HG03097 (cell line): ENCODE data around the gene KRTAP26-1.

Experiments
- ATAC-seq: cut with Tn5 transposase; IDR thresholded peaks from one replicate; pipeline ENCODE4 v1.9.1; 2021; ENCODE audit not compliant: unreplicated experiment, low FRiP score

The KRTAP26-1 gene, protein sequence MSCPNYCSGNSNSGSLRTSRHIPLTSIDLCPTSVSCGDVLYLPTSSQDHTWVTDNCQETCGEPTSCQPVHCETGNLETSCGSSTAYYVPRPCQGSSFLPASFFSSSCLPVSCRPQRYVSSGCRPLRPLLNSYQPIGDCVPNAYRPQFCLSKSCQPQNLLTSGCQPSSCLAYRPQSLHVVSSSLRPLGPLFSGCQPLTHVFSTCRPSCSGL

DNA sequence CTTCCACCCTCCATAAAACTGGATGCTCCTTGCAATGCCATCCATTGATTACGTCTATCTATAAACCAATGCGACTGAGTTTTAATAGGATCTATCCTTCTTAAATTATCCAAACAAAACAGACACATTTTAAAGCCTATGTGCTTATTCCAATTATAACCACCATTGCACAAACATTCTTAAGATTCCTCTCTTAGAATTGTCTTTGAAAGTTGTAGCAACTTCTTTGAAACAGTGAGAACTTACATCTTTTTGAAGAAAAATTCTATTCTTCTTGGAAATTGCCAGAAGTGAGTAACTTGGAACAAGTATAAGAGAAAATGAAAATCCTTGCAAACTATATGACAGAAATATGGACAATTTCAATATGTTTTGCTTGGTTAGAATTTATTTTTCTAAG, at the start of gene KRTAP26-1:
Gene KRTAP26-1 (minus strand): TSS at position 101 of the 400 bp plus-strand sequence. CDS start 280 bp downstream, outside the sequence.
- ATAC-seq = no peak

DNA sequence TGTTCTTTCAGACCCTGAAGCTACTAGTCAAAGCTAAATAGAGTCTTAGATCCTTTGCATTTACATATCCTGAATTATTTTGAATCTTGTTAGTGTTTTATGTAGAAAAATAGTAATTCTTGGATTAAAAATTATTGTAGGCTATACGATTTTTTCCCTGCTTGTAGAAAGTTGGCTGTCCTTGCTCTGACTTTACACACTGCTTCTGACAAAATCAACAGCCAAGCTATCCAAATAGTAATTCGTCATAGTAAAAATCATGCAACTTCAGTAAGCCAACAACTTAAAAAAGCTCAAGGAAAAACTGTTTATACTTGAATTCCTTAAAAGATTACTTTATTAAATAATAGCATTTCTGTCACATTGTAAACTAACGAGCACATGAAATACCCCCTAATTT, 35.8 kb upstream of the KRTAP26-1 start:
- ATAC-seq = no peak

DNA sequence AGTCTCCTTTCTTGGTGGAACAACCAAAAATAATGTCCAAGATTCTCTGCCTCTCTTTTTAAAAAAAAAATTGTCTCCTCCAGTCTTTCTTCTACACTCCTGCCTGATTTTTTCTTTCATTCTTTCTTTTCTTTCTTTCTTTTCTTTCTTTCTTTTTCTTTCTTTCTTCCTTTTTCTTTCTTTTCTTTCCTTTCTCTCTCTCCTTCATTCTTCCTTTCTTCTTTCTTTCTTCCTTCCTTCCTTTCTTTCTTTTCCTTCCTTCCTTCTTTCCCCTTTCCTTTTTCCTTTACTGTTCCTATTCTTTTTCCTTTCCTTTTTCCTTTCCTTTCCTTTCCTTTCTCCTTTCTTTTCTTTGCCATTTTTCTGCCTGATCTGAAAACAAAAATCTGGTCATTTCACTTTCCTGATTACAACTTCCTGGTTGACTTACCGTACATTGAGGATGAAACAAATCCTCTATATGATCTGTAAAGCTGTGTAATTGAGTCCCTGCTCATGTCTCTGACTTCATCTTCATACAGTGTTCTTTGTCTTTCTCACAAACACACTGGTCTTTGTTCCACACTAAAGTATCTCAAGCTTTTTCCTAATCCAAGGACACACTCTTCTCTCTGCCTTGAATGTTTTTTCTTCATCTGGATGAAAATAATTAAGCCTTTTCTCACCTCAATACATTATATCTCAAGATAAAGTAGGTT, 34.3 kb upstream of the KRTAP26-1 start:
- no peak for ATAC-seq

DNA sequence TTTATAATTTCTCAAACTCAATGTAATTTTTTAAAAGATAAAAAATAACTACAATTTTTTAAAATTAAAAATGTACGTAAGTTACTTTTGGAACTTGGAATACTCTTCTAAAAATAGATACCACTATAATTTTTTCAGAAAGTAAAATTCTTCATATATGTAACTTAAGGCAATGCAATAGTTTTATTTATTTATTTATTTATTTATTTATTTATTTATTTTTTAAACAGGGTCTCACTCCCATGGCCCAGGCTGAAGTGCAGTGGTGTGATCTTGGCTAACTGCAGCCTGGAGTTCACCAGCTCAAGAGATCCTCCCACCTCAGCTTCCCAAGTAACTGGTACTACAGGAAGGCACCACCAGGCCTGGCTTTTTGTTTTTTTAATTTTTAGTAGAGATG, 31.4 kb upstream of the KRTAP26-1 start:
- ATAC-seq = no peak

DNA sequence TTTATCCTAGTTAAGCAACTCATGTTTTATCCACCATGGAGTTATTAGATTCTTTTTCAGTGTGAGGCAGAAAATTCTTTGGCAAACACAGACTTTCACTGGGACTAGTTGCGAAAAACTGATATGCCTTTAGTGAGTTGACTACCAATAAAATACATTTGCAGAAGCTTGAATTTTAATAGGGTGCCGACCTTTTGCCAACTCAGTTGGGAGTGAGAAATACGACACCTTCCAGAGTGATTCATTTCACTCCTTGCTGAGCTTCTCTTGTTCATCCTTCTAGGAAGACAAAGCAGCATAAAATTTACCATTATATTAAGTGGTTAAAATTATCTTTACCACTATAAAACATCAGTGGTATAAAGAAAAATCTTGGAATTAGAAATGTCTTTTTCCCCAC, 29.5 kb upstream of the KRTAP26-1 start:
- ATAC-seq = no peak

DNA sequence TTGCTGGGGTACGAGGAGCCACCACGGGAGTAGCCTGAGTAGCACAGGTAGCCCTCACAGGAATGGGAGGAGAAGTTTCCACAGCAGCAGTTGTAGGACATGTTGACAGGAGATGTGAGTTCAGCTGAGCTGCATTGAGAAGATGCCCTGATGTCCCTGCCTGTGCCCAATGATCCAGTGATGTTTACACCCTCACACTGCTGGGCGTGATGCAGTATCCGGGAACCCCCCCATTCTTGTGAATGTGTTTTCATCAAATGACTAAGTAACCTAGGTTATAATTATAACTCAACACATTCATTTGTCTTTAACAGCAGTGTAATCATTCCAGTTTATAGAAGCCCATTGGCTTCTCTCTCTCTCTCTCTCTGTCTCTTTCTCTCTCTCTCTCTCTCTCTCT, 28.4 kb upstream of the KRTAP26-1 start, which contains the start of gene KRTAP23-1:
Gene KRTAP23-1 (minus strand): TSS at position 101 of the 400 bp plus-strand sequence. CDS start 0 bp downstream, at position 101.
- no peak for ATAC-seq

DNA sequence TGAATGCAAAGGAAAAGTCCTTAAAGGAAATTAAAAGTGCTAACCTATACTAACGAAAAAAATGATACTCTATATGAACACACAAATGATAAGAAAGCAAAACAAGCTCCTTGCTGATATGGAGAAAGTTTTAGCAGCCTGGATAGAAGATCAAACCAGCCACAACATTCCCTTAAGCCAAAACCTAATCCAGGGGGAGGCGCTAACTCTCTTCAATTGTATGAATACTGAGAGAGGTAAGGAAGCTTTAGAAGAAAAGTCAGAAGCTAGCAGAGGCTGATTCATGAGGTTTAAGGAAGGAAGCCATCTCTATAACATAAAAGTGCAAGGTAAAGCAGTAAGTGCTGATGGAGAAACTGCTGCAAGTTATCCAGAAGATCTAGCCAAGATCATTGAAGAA, 24.9 kb upstream of the KRTAP26-1 start:
- ATAC-seq = no peak

DNA sequence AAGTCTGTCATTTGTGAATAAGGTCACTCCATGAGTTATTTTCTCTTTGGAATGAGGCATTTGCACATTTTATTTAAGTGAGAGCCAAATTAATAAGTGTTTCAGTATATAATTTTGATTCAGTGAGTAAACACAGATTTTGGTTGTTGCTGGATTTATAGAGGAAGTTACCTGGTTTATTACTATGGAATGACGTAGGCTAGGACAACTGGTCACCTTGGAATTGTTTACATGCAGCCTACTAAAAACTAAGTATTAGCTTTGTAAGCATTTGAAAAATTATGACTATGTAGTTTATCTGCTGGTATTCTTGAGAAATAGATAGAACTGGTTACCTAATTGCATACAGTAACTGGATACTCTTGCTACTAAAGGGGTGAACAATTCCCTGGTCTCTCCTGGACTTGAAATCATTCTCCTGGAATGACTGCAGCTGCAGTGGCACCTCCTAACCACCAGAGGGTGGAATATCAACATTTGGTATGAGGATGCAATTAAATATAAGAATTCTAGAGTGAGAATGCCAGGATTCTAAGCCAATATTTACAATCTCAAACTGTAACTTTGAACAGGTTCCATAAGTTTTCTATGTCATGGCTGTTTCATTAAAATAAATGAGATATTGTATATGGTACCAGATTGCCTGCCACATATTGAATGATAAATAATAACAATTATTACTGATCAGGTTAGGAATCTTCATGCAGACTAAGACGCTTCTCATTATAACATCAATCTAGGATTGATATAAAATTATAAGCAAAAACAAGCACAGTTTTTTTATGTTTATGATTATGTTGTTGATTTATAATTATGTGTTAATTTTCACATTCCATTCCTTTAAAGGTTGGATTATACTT, 20.8 kb upstream of the KRTAP26-1 start:
- no peak for ATAC-seq

DNA sequence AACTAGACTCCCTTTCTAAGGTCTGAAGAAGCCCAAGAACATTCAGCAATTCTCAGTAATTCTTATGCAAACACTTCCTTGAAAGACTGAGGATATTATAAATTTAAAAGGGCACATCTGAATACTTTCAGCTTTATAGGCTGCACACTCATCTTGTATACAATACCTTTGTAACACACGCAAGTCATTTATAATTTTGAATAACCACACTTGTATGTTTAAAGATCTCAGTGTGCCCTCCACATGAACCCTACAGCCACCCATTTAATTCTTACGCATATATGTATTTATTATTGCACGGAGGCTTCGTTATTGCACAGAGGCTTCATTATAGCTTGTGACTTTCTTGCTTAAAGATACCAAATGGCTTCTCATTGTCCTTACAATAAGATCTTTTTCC, 18.6 kb upstream of the KRTAP26-1 start:
- ATAC-seq = no peak

DNA sequence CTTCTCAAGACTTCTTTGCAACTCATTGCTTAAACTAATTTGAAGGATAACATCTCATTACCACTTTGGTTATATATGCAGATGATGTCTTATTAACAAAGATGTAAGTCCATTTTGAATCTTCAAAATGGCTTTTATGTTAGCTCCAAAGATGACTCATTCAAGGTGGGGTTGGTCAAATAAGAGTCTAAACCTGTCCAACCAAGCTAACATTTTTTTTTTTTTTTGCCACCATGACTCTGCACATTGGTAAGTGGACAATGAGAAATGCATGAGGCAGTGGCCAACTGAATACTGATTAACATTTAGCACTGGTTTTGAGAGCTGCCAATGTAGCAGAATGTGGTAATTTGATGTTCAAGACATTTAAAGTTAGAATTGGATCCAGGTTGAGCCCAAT, 17.7 kb upstream of the KRTAP26-1 start:
- no peak for ATAC-seq

DNA sequence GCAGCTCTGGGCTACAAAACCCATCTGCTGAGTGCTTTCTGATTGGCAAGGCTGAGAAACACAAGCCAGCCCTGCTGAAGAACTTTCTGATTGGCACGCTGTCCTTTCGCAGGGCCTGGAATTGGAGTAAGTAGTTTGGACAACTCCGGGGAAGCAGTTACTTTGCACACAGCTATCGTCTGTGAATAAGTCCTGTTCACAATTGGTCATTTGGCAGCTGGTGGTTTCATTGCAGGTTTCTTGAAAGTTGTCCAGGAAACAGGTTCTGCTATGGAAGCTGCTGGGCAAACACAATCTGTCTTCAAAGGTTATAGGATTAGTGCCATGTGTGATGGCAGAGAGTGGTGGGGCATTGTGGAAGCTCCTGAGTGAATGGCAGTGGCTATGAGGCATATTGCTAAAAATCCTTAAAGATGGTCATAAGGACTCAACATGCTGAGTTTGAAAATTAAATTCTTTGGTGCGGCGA, 17.2 kb upstream of the KRTAP26-1 start, which contains the start of gene KRTAP27-1:
Gene KRTAP27-1 (minus strand): TSS at position 419 of the 469 bp plus-strand sequence. CDS start 26 bp downstream, at position 393.
- ATAC-seq = no peak

DNA sequence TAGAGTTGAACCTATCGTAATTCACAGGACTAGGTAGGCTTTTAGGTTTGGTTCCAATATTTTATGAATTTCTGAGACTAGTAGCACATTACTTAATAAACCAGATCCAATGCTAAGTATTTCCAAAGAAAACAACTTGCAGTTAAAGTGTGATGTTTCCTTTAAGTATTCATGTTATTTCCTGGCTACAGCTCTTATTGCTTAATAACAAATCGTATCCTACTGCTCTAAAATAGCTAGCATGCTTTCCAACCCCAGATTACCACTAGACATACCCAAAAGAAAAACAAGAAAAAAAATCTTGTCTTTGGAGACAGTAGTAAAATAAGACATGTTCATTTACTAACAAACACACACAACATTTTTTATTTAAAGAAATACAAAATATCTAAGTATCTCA, 16.5 kb upstream of the KRTAP26-1 start:
- ATAC-seq = no peak

DNA sequence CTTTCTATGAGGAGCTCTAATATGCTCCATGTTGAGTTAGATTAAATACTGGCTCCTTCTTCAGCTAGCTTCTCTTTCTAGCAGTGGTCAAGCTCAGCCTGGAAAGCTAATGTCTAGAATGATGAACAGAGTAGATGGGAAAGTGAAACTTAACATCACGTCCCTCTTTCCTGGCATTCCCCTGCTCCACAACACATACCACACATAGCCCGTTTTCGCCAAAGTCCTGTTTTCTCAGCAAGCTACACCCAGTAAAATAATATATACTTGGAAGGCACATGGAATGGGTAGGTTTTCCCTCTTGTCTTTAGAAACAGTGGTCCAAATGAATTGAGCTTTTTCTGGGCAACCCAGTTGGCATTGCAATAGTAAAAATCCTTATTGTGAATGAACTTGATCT, 13.6 kb upstream of the KRTAP26-1 start:
- no peak for ATAC-seq

DNA sequence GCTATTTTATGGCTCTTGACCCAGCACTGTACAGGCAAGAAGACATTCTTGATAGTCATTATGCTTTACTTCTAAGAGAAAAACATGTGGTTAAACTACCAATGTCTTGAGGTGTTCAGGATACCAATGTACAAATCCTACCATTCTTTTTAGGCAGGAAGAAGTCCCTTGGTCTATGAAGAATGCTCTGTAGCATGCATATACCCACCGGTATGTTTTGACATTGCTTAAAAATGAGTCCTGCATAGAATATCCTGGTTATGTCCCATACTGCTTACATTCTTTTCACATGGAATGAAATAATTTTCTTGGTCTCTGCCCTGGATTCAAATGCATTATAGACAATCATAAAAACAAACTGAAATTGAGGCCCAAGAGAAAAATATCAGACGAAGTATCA, 12.6 kb upstream of the KRTAP26-1 start:
- no peak for ATAC-seq

DNA sequence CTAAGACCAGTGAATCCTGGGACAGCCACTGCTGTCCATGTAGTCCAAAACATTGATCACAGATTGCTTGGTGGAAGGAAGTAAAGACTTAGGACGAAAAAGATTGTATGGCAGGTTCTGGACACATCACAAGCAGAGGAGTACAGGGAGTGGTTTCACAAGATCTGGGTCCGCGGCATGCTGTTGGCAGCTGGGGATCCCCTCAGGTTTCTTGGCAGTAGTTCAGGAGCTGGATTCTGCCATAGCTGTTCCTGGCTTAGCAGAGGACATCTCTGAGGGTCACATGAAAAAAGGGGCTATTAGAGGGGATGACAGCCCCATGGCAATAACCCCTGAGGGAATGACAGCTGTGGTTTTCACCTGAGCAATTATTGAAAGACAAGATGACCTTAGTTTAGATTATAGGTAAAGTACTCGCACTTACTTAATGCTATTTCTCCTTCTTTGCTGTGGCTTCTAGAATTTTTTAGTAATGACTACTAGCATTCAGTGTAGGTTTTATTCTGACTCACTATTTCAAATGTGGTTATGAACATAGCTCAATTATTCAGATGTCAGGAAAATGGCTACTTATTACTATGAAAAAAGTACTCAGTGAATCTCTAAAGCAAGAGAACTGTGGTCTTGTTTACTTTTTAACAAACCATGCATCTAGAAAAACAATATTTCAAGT, 9.2 kb upstream of the KRTAP26-1 start:
- ATAC-seq = no peak

DNA sequence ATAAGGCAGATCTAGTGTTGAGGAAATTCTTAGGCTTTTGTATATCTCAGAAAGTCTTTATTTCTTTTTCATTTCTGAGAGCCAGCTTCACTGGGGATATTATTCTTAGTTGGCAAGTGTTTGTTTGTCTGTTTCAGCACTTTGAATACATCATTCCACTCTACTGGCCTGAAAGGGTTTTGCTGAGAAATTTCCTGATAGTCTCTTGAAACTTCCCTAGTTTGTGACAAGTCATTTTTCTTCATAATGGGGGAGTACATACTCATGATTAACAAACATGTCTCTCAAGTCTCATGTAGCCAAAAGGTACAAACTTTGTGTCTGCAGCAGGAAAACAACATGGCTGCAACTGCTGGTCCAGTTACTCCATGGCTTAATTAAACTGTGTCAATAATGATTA, 6.3 kb upstream of the KRTAP26-1 start:
- no peak for ATAC-seq

DNA sequence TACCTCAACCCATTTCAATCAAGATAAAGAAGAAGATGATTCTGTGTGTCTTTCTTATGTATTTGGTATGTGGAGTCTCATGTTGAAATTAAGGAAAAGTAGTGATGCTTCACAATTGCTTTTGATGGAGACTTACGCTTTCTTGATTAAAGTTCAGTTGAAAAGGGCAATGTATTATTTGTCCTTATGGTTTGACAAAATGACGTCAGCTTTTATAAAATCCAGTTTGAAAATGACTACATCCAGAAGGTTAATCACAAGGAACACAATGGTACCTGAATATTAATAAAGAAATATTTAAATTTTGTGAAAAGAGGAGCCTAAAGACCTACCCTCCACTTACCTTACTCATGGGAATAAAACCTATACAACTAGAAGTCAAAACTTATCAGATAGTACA, 4.4 kb downstream of the KRTAP26-1 start:
- no peak for ATAC-seq

DNA sequence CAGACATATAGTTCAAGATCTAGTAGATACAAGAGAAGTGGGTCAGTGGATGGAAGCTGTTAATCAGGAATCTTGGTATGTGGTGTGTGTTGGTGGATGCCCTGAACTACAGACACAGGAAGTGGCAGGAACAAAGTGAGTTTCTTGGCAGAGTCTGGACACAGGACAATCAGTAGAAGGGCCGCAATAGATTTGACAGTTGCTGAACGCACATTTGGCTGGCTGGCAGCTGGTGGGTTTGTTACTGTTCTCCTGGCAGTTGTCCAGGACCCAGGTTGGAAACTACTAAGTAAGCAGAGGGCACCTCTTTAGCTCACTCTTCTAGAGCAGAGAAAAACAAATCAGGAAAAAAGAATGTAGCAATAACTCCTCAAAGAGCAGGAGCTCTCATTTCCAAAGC, 13.2 kb downstream of the KRTAP26-1 start:
- no peak for ATAC-seq

DNA sequence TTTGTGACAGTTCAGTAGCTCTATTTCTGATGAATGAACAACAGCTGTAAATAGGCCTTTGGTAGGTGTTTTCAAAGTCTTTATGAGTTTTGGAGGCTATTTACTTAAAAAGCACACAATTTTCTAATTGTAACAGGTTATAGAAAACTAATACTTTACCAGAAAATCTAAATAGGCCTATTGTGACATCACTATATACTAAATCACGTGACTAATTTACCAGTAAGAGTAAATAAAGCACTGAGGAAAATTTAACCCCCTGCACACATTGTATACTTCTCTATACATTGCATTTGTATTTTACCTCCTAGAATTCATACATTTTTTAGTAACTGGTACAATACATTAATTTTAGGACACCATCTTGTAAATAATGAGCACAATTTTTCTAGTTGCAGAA, 15.0 kb downstream of the KRTAP26-1 start:
- ATAC-seq = no peak

DNA sequence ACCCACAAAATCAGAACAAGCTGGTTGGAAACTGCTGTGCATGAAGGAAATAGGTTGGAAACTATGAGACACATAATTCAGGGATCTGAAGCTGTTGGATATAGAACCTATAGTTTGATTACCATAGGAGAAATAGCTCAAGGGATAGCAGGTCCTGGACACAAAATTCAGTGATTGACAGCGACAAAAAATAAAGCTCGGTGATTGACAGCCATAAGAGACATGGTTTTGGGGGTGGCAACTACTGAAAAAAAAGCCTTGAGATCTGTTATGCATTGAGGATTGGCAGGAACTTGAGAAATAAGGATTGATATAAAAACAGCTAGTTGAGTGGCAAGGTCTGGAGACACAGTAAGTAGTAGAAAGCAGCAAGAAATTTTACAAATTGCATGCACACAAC, 30.9 kb downstream of the KRTAP26-1 start, which contains the start of gene KRTAP25-1:
Gene KRTAP25-1 (minus strand): TSS at position 300 of the 400 bp plus-strand sequence. CDS start 24 bp downstream, at position 276.
- ATAC-seq = no peak
